RWPE2 (cell line): Measurements from ENCODE around the gene ZC3H18.

Source experiments
- ATAC-seq: fragments of 200-7000 bp; cut with Tn5 transposase; 3 replicates; pipeline ENCODE4 v1.9.1; 2021; ENCODE audit warnings: low read depth
- DNase-seq: peaks from one replicate; pipeline ENCODE4 v3.0.0-alpha.2; 2020; ENCODE audit warnings: low spot score
- H3K27ac ChIP-seq: fragments of 450-650 bp; 2 replicates; pipeline ENCODE4 v1.5.1; 2017; ENCODE audit warnings: mild to moderate bottlenecking; ENCODE audit not compliant: poor library complexity, severe bottlenecking
- H3K27me3 ChIP-seq: fragments of 250-450 bp; sonication (Bioruptor Pico); 2 replicates; pipeline ENCODE4 v1.5.1; 2021; ENCODE audit warnings: mild to moderate bottlenecking, moderate library complexity; ENCODE audit not compliant: insufficient read depth, poor library complexity, severe bottlenecking
- H3K36me3 ChIP-seq: fragments of 250-450 bp; sonication (Bioruptor Pico); 2 replicates; pipeline ENCODE4 v1.5.1; 2020; ENCODE audit warnings: low read depth, mild to moderate bottlenecking, moderate library complexity
- H3K4me1 ChIP-seq: fragments of 250-450 bp; sonication (Bioruptor Pico); 2 replicates; pipeline ENCODE4 v1.5.1; 2021; ENCODE audit warnings: mild to moderate bottlenecking, moderate library complexity; ENCODE audit not compliant: insufficient read depth, poor library complexity, severe bottlenecking
- H3K4me3 ChIP-seq: fragments of 250-450 bp; sonication (Bioruptor Pico); 2 replicates; pipeline ENCODE4 v1.5.1; 2021; ENCODE audit warnings: mild to moderate bottlenecking, moderate library complexity; ENCODE audit not compliant: severe bottlenecking
- H3K9me3 ChIP-seq: fragments of 250-450 bp; sonication (Bioruptor Pico); 2 replicates; pipeline ENCODE4 v1.5.1; 2021; ENCODE audit warnings: mild to moderate bottlenecking, moderate library complexity; ENCODE audit not compliant: severe bottlenecking
- TF ChIP-seq, protein P1 (sequence below): fragments of 450-650 bp; IDR thresholded peaks from one replicate; pipeline ENCODE4 v1.5.1; 2017; ENCODE audit warnings: mild to moderate bottlenecking, moderate library complexity; ENCODE audit not compliant: poor library complexity, severe bottlenecking

The ZC3H18 gene

DNA sequence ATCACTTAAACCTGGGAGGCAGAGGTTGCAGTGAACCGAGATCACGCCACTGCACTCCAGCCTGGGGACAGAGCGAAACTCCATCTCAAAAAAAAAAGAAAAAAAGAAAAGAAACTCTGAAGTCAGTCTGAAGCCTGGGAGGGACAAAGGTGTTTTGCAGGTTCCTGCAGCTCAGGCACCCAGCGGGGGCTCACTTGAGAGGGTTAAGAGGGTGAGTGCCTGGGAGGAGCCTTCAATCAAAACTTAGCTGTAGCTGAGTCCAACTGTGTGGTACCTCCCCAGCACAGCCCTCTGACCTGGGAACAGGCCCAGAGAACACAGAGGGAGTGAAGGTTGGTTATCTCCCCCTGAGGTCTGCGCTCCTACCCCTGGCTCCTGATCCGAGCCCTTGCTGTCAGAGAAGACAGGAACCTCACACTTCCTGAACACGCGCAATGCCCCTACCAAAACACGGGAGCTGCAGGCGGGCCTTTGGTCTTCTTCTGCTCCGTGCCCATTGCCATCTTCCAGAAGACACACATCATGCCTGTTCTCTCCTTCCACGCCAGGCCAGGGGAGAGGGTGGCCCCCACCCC is 20.4 kb upstream of the ZC3H18 start:
- ATAC-seq (no peak), DNase-seq (no peak)
- Histone ChIP-seq H3K36me3 (no peaks in the 10 kb centered on the region), H3K9me3 (no peaks in the 10 kb centered on the region), H3K4me3 (no peak overlapping the region), H3K27ac (no peak overlapping the region), H3K27me3 (peaks cover 38% of the 10 kb centered on the region), H3K4me1 (no peaks in the 10 kb centered on the region)
- TF ChIP-seq, protein P1, sequence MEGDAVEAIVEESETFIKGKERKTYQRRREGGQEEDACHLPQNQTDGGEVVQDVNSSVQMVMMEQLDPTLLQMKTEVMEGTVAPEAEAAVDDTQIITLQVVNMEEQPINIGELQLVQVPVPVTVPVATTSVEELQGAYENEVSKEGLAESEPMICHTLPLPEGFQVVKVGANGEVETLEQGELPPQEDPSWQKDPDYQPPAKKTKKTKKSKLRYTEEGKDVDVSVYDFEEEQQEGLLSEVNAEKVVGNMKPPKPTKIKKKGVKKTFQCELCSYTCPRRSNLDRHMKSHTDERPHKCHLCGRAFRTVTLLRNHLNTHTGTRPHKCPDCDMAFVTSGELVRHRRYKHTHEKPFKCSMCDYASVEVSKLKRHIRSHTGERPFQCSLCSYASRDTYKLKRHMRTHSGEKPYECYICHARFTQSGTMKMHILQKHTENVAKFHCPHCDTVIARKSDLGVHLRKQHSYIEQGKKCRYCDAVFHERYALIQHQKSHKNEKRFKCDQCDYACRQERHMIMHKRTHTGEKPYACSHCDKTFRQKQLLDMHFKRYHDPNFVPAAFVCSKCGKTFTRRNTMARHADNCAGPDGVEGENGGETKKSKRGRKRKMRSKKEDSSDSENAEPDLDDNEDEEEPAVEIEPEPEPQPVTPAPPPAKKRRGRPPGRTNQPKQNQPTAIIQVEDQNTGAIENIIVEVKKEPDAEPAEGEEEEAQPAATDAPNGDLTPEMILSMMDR = no peak

DNA sequence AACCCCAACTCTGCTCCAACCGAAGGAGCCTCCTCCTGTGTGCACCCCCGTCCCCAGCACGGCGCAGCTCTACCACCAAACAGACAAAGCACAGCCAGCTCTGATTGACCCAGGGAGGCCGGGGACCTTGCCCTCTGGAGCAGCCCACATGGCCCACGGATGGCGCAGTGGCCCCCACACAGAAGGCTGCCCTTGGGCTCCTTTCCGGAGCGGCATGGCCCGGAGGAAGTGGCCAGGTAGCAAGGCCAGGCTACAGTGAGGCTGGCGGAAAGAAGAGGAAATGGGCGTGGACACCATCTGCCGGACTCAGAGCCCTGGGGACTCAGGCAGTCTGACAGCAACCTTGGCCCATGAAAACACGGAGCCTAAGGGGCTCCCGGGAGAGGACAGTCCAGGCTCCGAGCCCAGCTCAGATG is 19.9 kb upstream of the ZC3H18 start:
- no peak overlapping the region for H3K27ac ChIP-seq

DNA sequence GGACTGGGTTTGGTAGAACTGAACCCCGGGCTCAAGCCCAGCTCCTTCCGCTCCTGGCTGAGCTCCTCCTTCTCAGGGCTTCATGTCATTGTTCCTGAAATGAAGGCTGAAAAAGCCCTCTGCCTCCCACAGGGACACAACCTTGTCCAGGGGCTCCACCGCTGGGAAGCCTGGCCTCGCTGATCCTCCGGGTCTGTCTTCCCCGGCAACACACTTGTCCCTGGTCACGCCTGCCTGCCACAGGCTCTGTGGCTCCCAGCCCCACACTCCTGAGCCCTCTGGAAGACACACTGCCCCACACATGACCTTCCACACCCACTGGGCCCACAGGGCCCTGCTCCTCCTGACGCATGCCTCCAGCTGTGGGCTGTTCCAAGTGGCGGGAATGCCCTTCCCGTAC is 18.0 kb upstream of the ZC3H18 start:
- ATAC-seq (no peak), DNase-seq (no peak)
- Histone ChIP-seq H3K27ac (no peak overlapping the region), H3K36me3 (no peaks in the 10 kb centered on the region), H3K27me3 (peaks cover 40% of the 10 kb centered on the region), H3K4me1 (no peaks in the 10 kb centered on the region), H3K9me3 (no peaks in the 10 kb centered on the region), H3K4me3 (no peak overlapping the region)
- TF ChIP-seq, protein P1 = no peak

More for the DNA sequence above, 19.9 kb upstream of the ZC3H18 start:
- ATAC-seq (no peak), DNase-seq (no peak)
- TF ChIP-seq, protein P1 = no peak
- Histone ChIP-seq H3K9me3 (no peaks in the 10 kb centered on the region), H3K27me3 (peaks cover 43% of the 10 kb centered on the region), H3K4me3 (no peak overlapping the region), H3K36me3 (no peaks in the 10 kb centered on the region), H3K4me1 (no peaks in the 10 kb centered on the region)

DNA sequence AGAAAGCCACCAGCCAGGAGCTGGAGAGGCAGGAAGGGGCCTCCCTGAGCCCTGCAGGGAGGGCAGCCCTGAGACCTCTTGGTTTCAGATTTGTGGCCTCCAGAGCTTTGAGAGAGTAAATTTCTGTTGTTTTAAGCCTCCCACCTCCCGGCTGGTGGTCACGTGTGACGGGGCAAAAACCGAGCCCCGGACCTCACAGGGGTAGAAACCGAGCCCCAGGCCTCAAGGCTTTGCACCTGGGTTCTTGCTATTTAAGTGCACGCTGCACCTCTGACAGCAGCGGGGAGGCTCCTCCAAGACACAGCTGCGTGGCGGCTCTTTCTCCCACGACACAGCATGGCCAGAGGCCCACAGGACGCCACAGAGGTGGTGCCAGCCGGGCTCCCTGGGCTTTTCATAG is 17.4 kb upstream of the ZC3H18 start:
- no peak for ATAC-seq
- H3K4me1 ChIP-seq = no peaks in the 10 kb centered on the region

DNA sequence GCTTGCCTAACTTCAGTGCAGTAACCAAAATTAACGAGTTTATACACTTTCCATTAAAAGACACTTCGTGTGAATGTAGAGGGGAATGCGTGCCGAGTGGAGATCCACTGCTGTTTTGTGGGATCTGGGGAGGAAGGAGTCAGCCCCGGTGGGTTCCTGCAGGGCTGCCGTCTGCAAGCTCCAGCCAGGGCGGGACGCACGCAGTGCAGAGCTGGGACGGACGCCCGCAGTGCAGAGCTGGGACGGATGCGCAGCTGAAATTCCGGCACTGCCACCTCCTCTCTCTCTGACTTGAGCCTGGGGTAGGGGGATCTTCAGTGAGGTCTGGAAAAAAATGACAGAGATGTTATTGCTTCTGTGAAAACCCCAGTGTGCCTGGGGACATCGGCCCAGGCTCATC is 16.5 kb upstream of the ZC3H18 start:
- H3K4me3 ChIP-seq = no peak overlapping the region
- peaks cover 37% of the 10 kb centered on the region for H3K27me3 ChIP-seq
- no peaks in the 10 kb centered on the region for H3K9me3 ChIP-seq
- ATAC-seq (peak; percentile 32; the same call in 1 of the 3 replicates), DNase-seq (no peak)
- TF ChIP-seq, protein P1 = no peak
- no peak overlapping the region for H3K27ac ChIP-seq
- no peaks in the 10 kb centered on the region for H3K4me1 ChIP-seq
- H3K36me3 ChIP-seq = no peaks in the 10 kb centered on the region

More for the DNA sequence above, 17.4 kb upstream of the ZC3H18 start:
- TF ChIP-seq, protein P1 = no peak
- Histone ChIP-seq H3K27ac (no peak overlapping the region), H3K27me3 (peaks cover 40% of the 10 kb centered on the region), H3K4me3 (no peak overlapping the region), H3K9me3 (no peaks in the 10 kb centered on the region), H3K36me3 (no peaks in the 10 kb centered on the region)
- no peak for DNase-seq
